ENCODE results near the gene DCHS2.

GRCh38 chr4:154534296-154534695, 42.7 kb upstream of the DCHS2 start:
- TF ChIP-seq CTCF (IDR thresholded peaks at IDR 0.05): no peak
- TF ChIP-seq POLR2A (IDR thresholded peaks at IDR 0.05): no peak
- no peak for TF ChIP-seq POLR2AphosphoS5 (IDR thresholded peaks at IDR 0.05)

Measured in suprapubic skin (tissue), 4 donors.